SK-N-SH treated with all-trans-retinoic acid at 6 μM for 48 hours (cell line): Measurements from ENCODE around the gene KRTAP21-1.

Experiments
- ATAC-seq: fragments of 200-7000 bp; cut with Tn5 transposase; 3 replicates; pipeline ENCODE4 v1.9.1; 2020; ENCODE audit warnings: mild to moderate bottlenecking, moderate library complexity
- ARNTL ChIP-seq: fragments of 450-650 bp; formaldehyde crosslinking; IDR thresholded peaks from 2 replicates; pipeline ENCODE4 v1.5.0; 2020; ENCODE audit warnings: low read depth, mild to moderate bottlenecking, moderate library complexity, borderline replicate concordance
- BACH2 ChIP-seq: fragments of 250-450 bp; sonication (Bioruptor Pico); IDR thresholded peaks from 2 replicates; pipeline ENCODE4 v1.9.0; 2021; ENCODE audit warnings: mild to moderate bottlenecking, borderline replicate concordance
- CSDC2 ChIP-seq: fragments of 250-450 bp; sonication (Bioruptor Pico); IDR thresholded peaks from 2 replicates; pipeline ENCODE4 v1.5.0; 2020; ENCODE audit warnings: mild to moderate bottlenecking, moderate library complexity
- CSRNP3 ChIP-seq: fragments of 250-450 bp; sonication (Bioruptor Pico); IDR thresholded peaks from 2 replicates; pipeline ENCODE4 v1.5.1; 2021; ENCODE audit warnings: mild to moderate bottlenecking, moderate library complexity
- ESRRG ChIP-seq: fragments of 250-450 bp; sonication (Bioruptor Pico); IDR thresholded peaks from 2 replicates; pipeline ENCODE4 v1.6.1; 2021; ENCODE audit warnings: mild to moderate bottlenecking
- GLIS3 ChIP-seq: fragments of 250-450 bp; sonication (Bioruptor Pico); IDR thresholded peaks from 2 replicates; pipeline ENCODE4 v1.5.0; 2020; ENCODE audit warnings: mild to moderate bottlenecking, moderate library complexity
- ISL1 ChIP-seq: fragments of 250-450 bp; sonication (Bioruptor Pico); IDR thresholded peaks from 2 replicates; pipeline ENCODE4 v2.1.2; 2022; ENCODE audit warnings: mild to moderate bottlenecking, moderate library complexity
- OSR1 ChIP-seq: fragments of 250-450 bp; sonication (Bioruptor Pico); IDR thresholded peaks from 2 replicates; pipeline ENCODE4 v1.8.0; 2022; ENCODE audit warnings: moderate library complexity, mild to moderate bottlenecking, inconsistent platforms
- PATZ1 ChIP-seq: fragments of 250-450 bp; sonication (Bioruptor Pico); IDR thresholded peaks from 2 replicates; pipeline ENCODE4 v1.8.0; 2020; ENCODE audit warnings: mild to moderate bottlenecking, moderate library complexity, borderline replicate concordance
- POU6F1 ChIP-seq: fragments of 250-450 bp; sonication (Bioruptor Pico); IDR thresholded peaks from 2 replicates; pipeline ENCODE4 v1.8.0; 2021; ENCODE audit warnings: low read depth, mild to moderate bottlenecking, moderate library complexity, borderline replicate concordance
- PPARA ChIP-seq: fragments of 250-450 bp; sonication (Bioruptor Pico); IDR thresholded peaks from 2 replicates; pipeline ENCODE4 v1.5.0; 2020; ENCODE audit warnings: mild to moderate bottlenecking, borderline replicate concordance
- RARB ChIP-seq: fragments of 250-450 bp; sonication (Bioruptor Pico); IDR thresholded peaks from 2 replicates; pipeline ENCODE4 v1.8.0; 2021; ENCODE audit warnings: mild to moderate bottlenecking, moderate library complexity
- SNAI2 ChIP-seq: fragments of 250-450 bp; sonication (Bioruptor Pico); IDR thresholded peaks from 2 replicates; pipeline ENCODE4 v1.5.0; 2020; ENCODE audit warnings: mild to moderate bottlenecking, moderate library complexity
- TCF4 ChIP-seq: fragments of 250-450 bp; sonication (Bioruptor Pico); IDR thresholded peaks from 2 replicates; pipeline ENCODE4 v1.8.0; 2021; ENCODE audit warnings: mild to moderate bottlenecking, moderate library complexity, borderline replicate concordance
- TOX ChIP-seq: fragments of 250-450 bp; sonication (Bioruptor Pico); IDR thresholded peaks from 2 replicates; pipeline ENCODE4 v1.8.0; 2021; ENCODE audit warnings: mild to moderate bottlenecking, moderate library complexity, borderline replicate concordance
- TSHZ2 ChIP-seq: fragments of 250-450 bp; sonication (Bioruptor Pico); IDR thresholded peaks from 2 replicates; pipeline ENCODE4 v1.5.0; 2020; ENCODE audit warnings: mild to moderate bottlenecking, moderate library complexity
- ZC3H10 ChIP-seq: fragments of 250-450 bp; sonication (Bioruptor Pico); IDR thresholded peaks from 2 replicates; pipeline ENCODE4 v1.5.1; 2021; ENCODE audit warnings: mild to moderate bottlenecking, moderate library complexity
- ZFP3 ChIP-seq: fragments of 250-450 bp; sonication (Bioruptor Pico); IDR thresholded peaks from 2 replicates; pipeline ENCODE4 v1.5.0; 2020; ENCODE audit warnings: mild to moderate bottlenecking, moderate library complexity
- ZFP30 ChIP-seq: fragments of 450-650 bp; formaldehyde crosslinking; IDR thresholded peaks from 2 replicates; pipeline ENCODE4 v1.5.0; 2022; ENCODE audit warnings: mild to moderate bottlenecking, moderate library complexity
- ZNF565 ChIP-seq: fragments of 450-650 bp; formaldehyde crosslinking; conservative IDR thresholded peaks from 2 replicates; pipeline ENCODE4 v1.5.0; 2020; ENCODE audit warnings: low read depth, mild to moderate bottlenecking, moderate library complexity
- ZNF70 ChIP-seq: fragments of 450-650 bp; formaldehyde crosslinking; IDR thresholded peaks from 2 replicates; pipeline ENCODE4 v1.5.0; 2020; ENCODE audit warnings: mild to moderate bottlenecking, moderate library complexity
- ZNF8 ChIP-seq: fragments of 450-650 bp; formaldehyde crosslinking; IDR thresholded peaks from 2 replicates; pipeline ENCODE4 v1.5.0; 2020; ENCODE audit warnings: mild to moderate bottlenecking, moderate library complexity

Gene KRTAP21-1

GRCh38 chr21:30769724-30770431 lies 14.7 kb upstream of the KRTAP21-1 start:
- TF ChIP-seq ZNF70 (CRISPR knock-in tag) = no peak
- TF ChIP-seq ZFP30 = no peak
- no peak for TF ChIP-seq ZNF565
- no peak for TF ChIP-seq TCF4 (CRISPR knock-in tag)
- TF ChIP-seq OSR1 = no peak
- no peak for TF ChIP-seq POU6F1 (CRISPR knock-in tag)
- TF ChIP-seq ARNTL (CRISPR knock-in tag) = no peak
- ATAC-seq = no peak

- ATAC-seq = no peak
- TF ChIP-seq ZFP3 (CRISPR knock-in tag) (no peak), ESRRG (CRISPR knock-in tag) (no peak), ISL1 (no peak), PPARA (CRISPR knock-in tag) (no peak), TCF4 (CRISPR knock-in tag) (no peak), ZNF70 (CRISPR knock-in tag) (no peak), SNAI2 (CRISPR knock-in tag) (no peak), TOX (CRISPR knock-in tag) (no peak), ZFP30 (no peak), OSR1 (no peak), BACH2 (no peak), PATZ1 (CRISPR knock-in tag) (no peak), POU6F1 (CRISPR knock-in tag) (no peak), GLIS3 (no peak), CSRNP3 (CRISPR knock-in tag) (no peak), ZNF565 (no peak), ZC3H10 (no peak), TSHZ2 (no peak), ARNTL (CRISPR knock-in tag) (no peak), RARB (no peak)
Measured at GRCh38 chr21:30760776-30761175, 5.5 kb upstream of the KRTAP21-1 start.

GRCh38 chr21:30758306-30758705 lies 3.1 kb upstream of the KRTAP21-1 start:
- no peak for ATAC-seq
- TF ChIP-seq ISL1 (no peak), POU6F1 (CRISPR knock-in tag) (no peak), ZNF70 (CRISPR knock-in tag) (no peak), ZFP3 (CRISPR knock-in tag) (no peak), BACH2 (no peak), ZNF8 (CRISPR knock-in tag) (no peak), RARB (no peak), CSDC2 (no peak), ZC3H10 (no peak)
